GM12875 (cell line): ENCODE results near the gene CHTF8.

Experiments
- H3K4me3 ChIP-seq: one replicate; pipeline ENCODE4 v1.5.1; 2011; ENCODE audit warnings: low read depth, low read length, control low read depth
- CTCF ChIP-seq: IDR thresholded peaks from 2 replicates; pipeline ENCODE4 v1.5.1; 2011; ENCODE audit warnings: low read depth, mild to moderate bottlenecking, control low read depth, inconsistent platforms, low read length, moderate library complexity, borderline replicate concordance; ENCODE audit not compliant: insufficient read depth

The CHTF8 gene

GRCh38 chr16:69115837-69116236 lies 16.6 kb downstream of the CHTF8 start:
- no peak overlapping the region for H3K4me3 ChIP-seq
- TF ChIP-seq CTCF = no peak

- no peak for TF ChIP-seq CTCF
- H3K4me3 ChIP-seq = no peak overlapping the region
Measured at GRCh38 chr16:69115361-69115760, 17.0 kb downstream of the CHTF8 start.

GRCh38 chr16:69114976-69115355 lies 17.4 kb downstream of the CHTF8 start:
- no peak for TF ChIP-seq CTCF
- H3K4me3 ChIP-seq = no peak overlapping the region

- TF ChIP-seq CTCF = no peak
- no peak overlapping the region for H3K4me3 ChIP-seq
Measured at GRCh38 chr16:69114346-69114975, 17.9 kb downstream of the CHTF8 start.

GRCh38 chr16:69113216-69113615 lies 19.2 kb downstream of the CHTF8 start:
- H3K4me3 ChIP-seq = no peak overlapping the region
- no peak for TF ChIP-seq CTCF

GRCh38 chr16:69112285-69113129 lies 19.9 kb downstream of the CHTF8 start:
- TF ChIP-seq CTCF = peak; percentile 88
- no peak overlapping the region for H3K4me3 ChIP-seq

- no peak for TF ChIP-seq CTCF
- no peak overlapping the region for H3K4me3 ChIP-seq
Measured at GRCh38 chr16:69111876-69112230, 20.5 kb downstream of the CHTF8 start.
